Activated gamma-delta T cell treated with anti-CD3 and anti-CD28 coated beads, Interleukin-2, amount 50 U/mL, for 16 hours (primary cell): ENCODE data around the gene B3GALT4.
"Not testable (repeated sequence)": the region's sequence is repeated elsewhere in the genome, so short reads cannot be mapped to it uniquely, and the experiment has no call there.

ENCODE experiments used
- DNase-seq: peaks from one replicate; pipeline ENCODE4 v3.0.0-alpha.2; 2020; ENCODE audit warnings: low read depth

The B3GALT4 gene, protein sequence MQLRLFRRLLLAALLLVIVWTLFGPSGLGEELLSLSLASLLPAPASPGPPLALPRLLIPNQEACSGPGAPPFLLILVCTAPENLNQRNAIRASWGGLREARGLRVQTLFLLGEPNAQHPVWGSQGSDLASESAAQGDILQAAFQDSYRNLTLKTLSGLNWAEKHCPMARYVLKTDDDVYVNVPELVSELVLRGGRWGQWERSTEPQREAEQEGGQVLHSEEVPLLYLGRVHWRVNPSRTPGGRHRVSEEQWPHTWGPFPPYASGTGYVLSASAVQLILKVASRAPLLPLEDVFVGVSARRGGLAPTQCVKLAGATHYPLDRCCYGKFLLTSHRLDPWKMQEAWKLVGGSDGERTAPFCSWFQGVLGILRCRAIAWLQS

DNA sequence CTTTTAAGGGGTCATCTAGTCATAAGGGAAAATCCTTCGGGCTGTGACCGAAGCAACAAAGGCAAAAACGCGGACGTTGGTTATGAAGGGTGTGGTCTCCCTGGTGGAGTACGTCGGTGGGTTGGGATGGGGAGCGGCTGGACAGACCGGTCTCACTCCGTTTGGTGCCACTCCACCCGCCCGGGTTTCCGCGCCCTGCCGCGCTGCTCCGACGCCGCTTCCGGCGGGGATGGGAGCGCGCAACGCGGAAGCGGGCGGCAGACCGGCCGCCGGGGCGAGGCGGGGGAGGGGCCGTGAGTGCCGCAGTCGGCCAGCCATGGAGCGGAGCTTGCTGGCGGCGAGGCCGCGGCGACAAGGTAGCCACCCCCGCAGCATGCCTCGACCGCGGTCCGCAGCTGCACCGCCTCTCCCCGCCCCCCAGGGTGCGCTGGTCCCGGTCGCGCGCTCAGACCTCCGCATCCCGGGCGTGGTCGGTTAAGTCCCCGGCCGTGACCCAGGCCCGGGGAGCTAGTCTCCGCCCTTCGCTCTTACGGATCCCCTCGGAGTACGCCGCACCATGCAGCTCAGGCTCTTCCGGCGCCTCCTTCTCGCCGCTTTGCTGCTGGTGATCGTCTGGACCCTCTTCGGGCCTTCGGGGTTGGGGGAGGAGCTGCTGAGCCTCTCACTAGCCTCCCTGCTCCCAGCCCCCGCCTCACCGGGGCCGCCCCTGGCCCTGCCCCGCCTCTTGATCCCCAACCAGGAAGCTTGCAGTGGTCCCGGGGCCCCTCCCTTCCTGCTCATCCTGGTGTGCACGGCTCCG is at the start of gene B3GALT4:
TSS of gene B3GALT4 (plus strand) at position 260 of the 799 bp plus-strand sequence. CDS start at position 557, 297 bp downstream.
- DNase-seq, result peak; percentile 47

- no peak for DNase-seq
These were observed 41.7 kb upstream of the B3GALT4 start for GRCh38 chr6:33235221-33235634.

- no peak for DNase-seq
These were observed 40.6 kb upstream of the B3GALT4 start for GRCh38 chr6:33236328-33236727.

DNA sequence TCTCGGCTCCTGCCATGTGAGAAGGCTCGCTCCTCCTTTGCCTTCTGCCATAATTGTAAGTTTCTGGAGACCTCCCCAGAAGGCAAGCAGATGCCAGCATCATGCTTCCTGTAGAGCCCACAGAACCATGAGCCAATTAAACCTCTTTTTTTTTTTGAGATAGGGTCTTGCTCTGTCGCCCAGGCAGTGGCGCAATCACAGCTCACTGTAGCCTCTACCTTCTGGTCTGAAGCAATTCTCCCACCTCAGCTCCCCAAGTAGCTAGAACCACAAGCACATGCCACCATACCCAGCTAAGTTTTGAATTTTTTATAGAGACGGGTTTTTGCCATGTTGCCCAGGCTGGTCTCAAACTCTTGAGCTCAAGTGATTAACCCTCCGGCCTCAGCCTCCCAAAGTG is 40.1 kb upstream of the B3GALT4 start:
- no peak for DNase-seq

GRCh38 chr6:33237741-33238140 is 39.2 kb upstream of the B3GALT4 start:
- no peak for DNase-seq

- no peak for DNase-seq
These were observed 35.0 kb upstream of the B3GALT4 start for GRCh38 chr6:33241968-33242367.

DNA sequence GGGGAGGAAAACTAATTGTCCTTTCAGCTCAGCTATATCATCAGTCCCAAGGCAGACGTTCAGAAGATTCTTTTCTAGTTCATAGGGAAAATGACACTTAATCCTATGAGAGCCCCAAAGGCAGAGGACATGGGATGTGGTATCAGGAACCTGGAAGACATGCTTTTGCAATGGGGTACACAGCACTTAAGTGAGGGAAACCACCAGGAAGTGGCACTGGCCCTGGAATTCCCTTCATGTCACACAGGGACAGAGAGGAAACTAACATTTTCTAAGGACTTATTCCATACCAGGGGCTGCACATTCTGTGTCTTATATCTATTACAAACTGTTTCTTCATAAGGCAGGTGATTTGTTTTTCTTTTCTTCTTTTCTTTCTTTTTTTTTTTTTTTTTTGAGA is 33.4 kb upstream of the B3GALT4 start:
- no peak for DNase-seq

DNA sequence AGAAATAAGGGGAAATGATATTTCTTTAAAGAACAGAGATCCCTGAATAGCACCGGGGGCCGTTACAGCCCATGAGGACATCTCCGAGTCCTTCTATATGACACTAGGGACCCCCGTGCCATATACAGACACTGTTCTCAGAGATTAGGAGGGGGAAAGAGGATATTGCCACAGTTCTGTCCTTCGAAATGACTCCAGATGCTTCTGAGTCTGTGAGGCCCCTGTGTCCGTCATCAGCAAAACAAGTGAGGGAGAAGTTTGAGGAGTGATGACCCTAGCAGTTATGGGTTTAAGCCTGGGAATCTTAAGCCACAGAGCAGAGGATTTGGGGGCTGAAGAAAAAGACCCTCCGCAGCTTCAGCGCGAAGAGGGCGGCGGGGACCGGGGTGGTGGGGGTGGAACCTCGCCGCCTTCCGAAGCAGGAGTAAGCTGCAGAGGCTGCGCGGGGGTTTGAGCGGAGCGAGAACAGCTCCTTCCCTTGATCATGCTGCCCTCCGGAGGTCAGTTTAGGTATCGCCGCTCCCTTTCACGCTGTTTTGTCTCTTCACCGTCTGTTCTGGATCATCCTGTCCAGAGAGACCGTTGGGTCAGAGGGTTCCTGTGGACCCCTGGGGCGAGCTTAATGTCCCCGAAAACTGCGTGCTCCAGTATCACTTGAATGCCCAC is 28.8 kb upstream of the B3GALT4 start:
- peak; percentile 90 for DNase-seq

DNA sequence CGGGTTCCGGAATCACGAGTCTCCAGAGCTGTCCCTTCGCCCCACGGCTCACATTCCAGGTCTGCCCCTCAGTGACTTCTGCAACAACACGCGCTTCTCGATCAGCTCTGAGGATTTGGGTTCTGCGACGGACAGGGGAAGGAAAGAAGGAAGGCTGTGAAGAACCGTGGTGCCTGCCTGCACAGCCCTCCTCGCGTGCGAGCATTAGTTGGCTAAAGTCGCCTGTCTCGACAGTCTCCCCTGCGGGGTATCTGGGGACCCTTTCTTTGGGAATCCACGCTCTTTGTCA is 28.3 kb upstream of the B3GALT4 start:
- no peak for DNase-seq

DNA sequence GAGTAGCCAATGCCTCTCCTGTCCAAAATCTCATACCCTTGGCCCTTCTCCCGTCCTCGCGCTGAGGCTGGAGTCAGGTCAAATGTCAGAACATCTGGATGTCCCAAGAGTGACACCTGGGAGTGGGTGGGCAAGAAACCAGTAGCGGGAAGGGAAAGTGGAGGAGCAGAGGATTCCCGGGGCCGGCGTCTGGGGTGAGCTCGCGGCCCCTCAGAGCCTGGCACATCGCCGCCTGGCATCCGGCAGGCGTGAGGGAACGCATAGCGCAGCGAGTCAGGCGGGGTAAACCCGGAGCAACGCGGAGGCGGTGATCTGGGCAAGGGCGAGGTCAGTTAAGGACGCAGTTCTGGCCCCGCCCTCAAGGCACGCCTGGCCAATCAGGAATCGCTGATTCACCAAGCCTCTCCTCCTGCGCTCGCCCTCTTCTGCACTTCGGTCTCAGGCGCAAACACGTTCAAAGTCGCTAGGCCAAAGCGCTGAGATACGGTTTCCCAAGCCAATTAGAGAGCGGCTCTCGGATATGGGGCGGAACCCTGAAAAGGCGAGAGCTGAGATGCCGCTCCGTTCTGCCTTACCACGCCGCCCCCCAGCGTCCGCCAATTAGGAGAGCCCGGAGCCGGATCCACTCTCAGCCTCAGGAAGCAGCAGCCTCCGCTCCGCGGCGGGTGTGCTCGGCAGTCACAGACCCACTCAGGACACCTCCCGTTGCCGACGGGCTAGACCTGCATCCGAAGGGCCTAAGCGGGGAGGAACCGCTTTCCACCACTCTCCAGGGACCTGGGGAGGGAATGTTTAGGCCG is 27.8 kb upstream of the B3GALT4 start:
- DNase-seq, result peak; percentile 90

- no peak for DNase-seq
These were observed 26.9 kb upstream of the B3GALT4 start for GRCh38 chr6:33249732-33250630.

DNA sequence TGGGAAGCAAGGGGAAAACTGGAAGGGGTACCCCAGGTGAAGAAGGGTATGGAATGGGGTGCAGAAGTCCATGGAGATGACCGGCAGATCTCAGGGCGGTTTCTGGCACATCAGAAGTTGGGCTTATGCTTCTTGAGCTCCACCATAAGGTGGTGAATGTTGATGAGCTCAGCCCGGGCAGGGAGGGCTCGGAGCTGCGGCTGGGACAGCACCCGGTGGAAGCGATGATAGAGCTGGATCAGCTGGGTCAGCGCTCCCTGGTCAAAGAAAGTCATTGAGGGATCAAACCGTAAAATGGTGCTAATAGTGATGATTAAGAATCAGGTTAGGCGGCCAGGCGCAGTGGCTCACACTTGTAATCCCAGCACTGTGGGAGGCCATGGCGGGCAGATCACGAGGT is 26.2 kb upstream of the B3GALT4 start:
- no peak for DNase-seq

DNA sequence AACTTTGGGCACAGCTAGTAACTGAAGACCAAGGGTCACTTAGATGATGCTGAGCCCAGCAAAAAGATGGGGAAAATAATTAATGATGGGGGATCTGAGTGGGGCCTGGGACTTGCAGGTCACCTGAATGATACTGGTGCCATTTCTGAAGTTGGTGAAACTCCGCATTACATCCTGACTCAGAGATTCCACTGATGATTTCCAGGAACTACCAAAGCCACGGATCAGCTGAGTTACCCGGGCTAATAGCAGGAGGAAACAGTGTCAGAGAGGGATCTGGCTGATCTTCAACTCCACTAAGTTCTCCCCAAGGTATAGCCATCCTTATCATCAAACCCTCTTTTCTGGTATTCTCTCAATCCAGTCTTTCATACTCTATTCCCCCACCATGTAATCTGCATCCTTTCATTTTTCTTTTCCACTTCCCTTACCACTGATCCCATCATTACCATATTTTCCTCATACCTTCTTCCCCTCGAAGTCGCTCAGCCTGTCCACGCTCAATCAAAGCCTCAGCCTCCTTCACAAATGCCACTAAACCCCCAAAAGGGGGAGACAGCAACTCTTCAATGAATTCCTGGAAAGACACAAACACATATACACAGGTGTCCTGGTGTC is 25.4 kb upstream of the B3GALT4 start:
- no peak for DNase-seq

GRCh38 chr6:33252759-33253158 is 24.2 kb upstream of the B3GALT4 start:
- DNase-seq, result no peak

DNA sequence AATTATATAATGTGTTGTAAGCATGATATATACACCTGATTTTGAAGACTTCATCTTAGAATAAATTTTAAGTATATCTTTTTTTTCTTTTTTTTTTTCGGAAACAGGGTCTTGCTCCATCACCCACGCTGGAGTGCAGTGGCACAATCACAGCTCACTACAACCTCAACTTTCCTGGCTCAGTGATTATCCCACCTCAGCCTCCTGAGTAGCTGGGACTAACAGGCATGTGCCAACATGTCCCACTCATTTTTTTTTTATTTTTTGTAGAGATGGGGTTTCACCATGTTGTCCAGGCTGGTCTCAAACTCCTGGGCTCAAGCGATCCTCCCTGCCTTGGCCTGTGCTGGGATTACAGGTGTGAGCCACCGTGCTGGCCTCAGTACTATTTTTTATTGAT is 22.3 kb upstream of the B3GALT4 start:
- no peak for DNase-seq

- no peak for DNase-seq
These were observed 17.9 kb upstream of the B3GALT4 start for GRCh38 chr6:33259032-33259431.

GRCh38 chr6:33262490-33262889 is 14.4 kb upstream of the B3GALT4 start:
- not testable (repeated sequence) for DNase-seq

GRCh38 chr6:33264015-33264414 is 12.9 kb upstream of the B3GALT4 start:
- DNase-seq, result no peak

DNA sequence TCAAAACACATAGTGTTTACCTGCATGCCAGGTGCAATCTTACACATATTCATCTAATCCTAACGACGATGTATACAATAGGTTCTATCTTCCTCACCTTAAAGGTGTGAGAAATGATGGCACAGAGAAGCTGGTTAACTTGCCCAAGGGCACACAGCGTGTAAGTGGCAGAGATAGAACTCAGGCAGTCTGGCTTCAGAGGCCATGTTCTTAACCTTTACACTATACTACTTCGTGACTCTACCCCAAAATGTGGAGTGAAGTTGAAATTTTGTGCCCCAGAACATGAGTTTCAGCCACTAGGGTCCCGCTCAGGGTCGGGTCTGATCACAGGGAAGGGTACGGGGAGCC is 5.8 kb upstream of the B3GALT4 start:
- no peak for DNase-seq

GRCh38 chr6:33271468-33272274 is 5.3 kb upstream of the B3GALT4 start, which contains the start of the genes RPS18 and VPS52:
Gene RPS18, plus strand, starts transcription at chr6:33272075. Its CDS starts 45 bp downstream, at chr6:33272120.
Gene VPS52, minus strand, starts transcription at chr6:33271876. Its CDS starts 201 bp downstream, at chr6:33271675.
- peak; percentile 84 for DNase-seq
